ENCODE measurements around the gene GAK. TPM values are rescaled to one million over a fixed set of nuclear protein-coding genes. Genes with fewer than 3 reads are reported as not detected.

GAK gene
- total and polyA plus RNA-seq, 2 of the 4 experiments (the other 2 are of a cell fraction): 45.1 to 133 TPM

DNA sequence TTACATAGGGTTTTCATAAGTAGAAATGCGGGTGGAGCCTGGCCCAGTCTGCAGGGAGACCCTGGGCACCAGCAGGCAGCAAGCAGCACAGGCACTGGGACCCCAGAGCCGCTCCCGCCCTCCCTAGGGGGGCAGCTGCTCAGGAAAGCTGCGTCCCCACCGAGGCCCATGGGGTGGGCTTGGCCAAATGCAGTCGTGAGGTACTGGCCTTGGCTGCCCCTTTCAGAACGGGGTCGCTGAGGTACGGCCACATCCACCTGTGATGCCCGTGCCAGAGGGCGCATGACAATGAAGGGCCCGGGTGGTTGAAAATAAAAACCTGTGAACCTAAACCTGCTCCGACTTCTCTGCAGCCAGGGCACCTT lies 16.8 kb upstream of the GAK start:
- no peak overlapping the region for H3K27ac ChIP-seq (ENCODE audit: insufficient read depth, low read length)
- H2AK9ac ChIP-seq (replicated peaks; ENCODE audit: low read depth, low read length, poor library complexity): no peak overlapping the region
- dilution Hi-C loops (cut with HindIII; ENCODE audit: low sequenced_read_pairs, unreplicated experiment) (no loop called here), in situ Hi-C loops (cut with MboI; ENCODE audit: low sequenced_read_pairs) (no loop called here), intact Hi-C loops (cut with micrococcal nuclease) (no loop called here)
- H3K23ac ChIP-seq (ENCODE audit: low read depth, low read length): no peak overlapping the region
- H3K4me1 ChIP-seq (ENCODE audit: control insufficient read depth, insufficient read depth, low read length): peaks cover 6% of the 10 kb centered on the region; the same call in 1 of the 2 replicates
- H2BK15ac ChIP-seq (ENCODE audit: low read depth, low read length): no peak overlapping the region
- H3K79me1 ChIP-seq (ENCODE audit: low read depth in 1 of 2, low read length in 2 of 2): 0 out of 4 replicates have a peak, but pooled peaks cover 0 to 8% of the 10 kb centered on the region in 2 experiments
- no peak overlapping the region for H3K4me3 ChIP-seq (ENCODE audit: insufficient read depth, low read depth, low read length)
- no peak overlapping the region for H3K14ac ChIP-seq (replicated peaks; ENCODE audit: low read depth, low read length)
- WGBS, 2 experiments (ENCODE audit: extremely low coverage in 2 of 2, insufficient read length in 1 of 2): 85% methylated on average over 11 of the region's 13 CpGs; no CpG with 5 or more reads in 1 of the 2 experiments
- H3K27me3 ChIP-seq (ENCODE audit: control insufficient read depth, insufficient read depth, low read length): no peaks in the 10 kb centered on the region
- POLR2A ChIA-PET (ENCODE audit: unreplicated experiment): no interaction called here
- H3K56ac ChIP-seq (ENCODE audit: extremely low read depth, insufficient read depth, low read length): no peak overlapping the region
- no peak overlapping the region for H3K4me2 ChIP-seq (ENCODE audit: low read depth, low read length)
- H3K18ac ChIP-seq (ENCODE audit: low read depth, low read length): no peak overlapping the region
- no peak for TF ChIP-seq CEBPB (IDR thresholded peaks at IDR 0.05; ENCODE audit: low read depth, low read length)
- TF ChIP-seq CHD1 (IDR thresholded peaks at IDR 0.05; ENCODE audit: low read depth, low read length): no peak
- no peak for TF ChIP-seq MAZ (IDR thresholded peaks at IDR 0.05; ENCODE audit: borderline replicate concordance, low read depth, low read length)
- H3K36me3 ChIP-seq (ENCODE audit: control insufficient read depth, insufficient read depth, low read length): peaks cover 7% of the 10 kb centered on the region
- ATAC-seq (ENCODE audit: low read depth) (no peak), DNase-seq (no peak)
- no peak overlapping the region for H4K91ac ChIP-seq (ENCODE audit: insufficient read depth, low read depth, low read length)
- no peak overlapping the region for H3K9ac ChIP-seq (ENCODE audit: low read depth, low read length)
- H4K5ac ChIP-seq (ENCODE audit: low read depth, low read length): no peak overlapping the region
- CTCF ChIA-PET: no interaction called here
- H3K9me3 ChIP-seq (ENCODE audit: control insufficient read depth, insufficient read depth, low read length): no peaks in the 10 kb centered on the region
- no peak overlapping the region for H2BK20ac ChIP-seq (ENCODE audit: low read depth, low read length)
- no TSS peak for BruUV-seq (replicated peaks)
- H2AFZ ChIP-seq (replicated peaks; ENCODE audit: low read length, poor library complexity): no peak overlapping the region
- peaks cover 20% of the 10 kb centered on the region for H4K20me1 ChIP-seq (ENCODE audit: insufficient read depth, low read length)
- no peak overlapping the region for H2AK5ac ChIP-seq (ENCODE audit: low read depth, low read length)
- H2BK120ac ChIP-seq (ENCODE audit: low read depth, low read length): no peak overlapping the region
- no peak overlapping the region for H3K4ac ChIP-seq (ENCODE audit: low read depth, low read length)
- no peak overlapping the region for H4K8ac ChIP-seq (ENCODE audit: low read depth in 2 of 2, low read length in 2 of 2)
- no peak overlapping the region for H2BK5ac ChIP-seq (ENCODE audit: low read depth, low read length, poor library complexity, severe bottlenecking)
- 0 out of 2 replicates have a peak, but pooled peaks cover 3% of the 10 kb centered on the region for H3K9me1 ChIP-seq (ENCODE audit: insufficient read depth, low read length)

Measured in IMR-90 (cell line).